Activated naive CD4-positive, alpha-beta T cell treated with anti-CD3 and anti-CD28 coated beads, Interleukin-2, amount 10 ng/mL, durations not matched to agents 7 days and 5 days (primary cell): ENCODE data around the gene DGKE.
A peak's percentile ranks its signal among the peaks of the same experiment; 100 is the strongest.

Source experiments
- CTCF ChIA-PET: fragments of 350-600 bp; sonication (Branson Sonifier 250); formaldehyde crosslinking; loops from one replicate; lab custom pipeline; 2021; ENCODE audit warnings: antibody characterized with exemption; lab: Charles Lee
- DNase-seq: peaks from one replicate; pipeline ENCODE4 v3.0.0-alpha.2; 2020
- H3K27ac Mint-ChIP-seq: one replicate; pipeline ENCODE4 v1.8.0; 2021; ENCODE audit warnings: mild to moderate bottlenecking, moderate library complexity, mixed read lengths
- H3K27me3 Mint-ChIP-seq: one replicate; pipeline ENCODE4 v1.8.0; 2021; ENCODE audit warnings: mild to moderate bottlenecking, mixed read lengths
- H3K36me3 Mint-ChIP-seq: one replicate; pipeline ENCODE4 v1.8.0; 2021; ENCODE audit warnings: mixed read lengths
- H3K4me1 Mint-ChIP-seq: one replicate; pipeline ENCODE4 v1.8.0; 2021; ENCODE audit warnings: mixed read lengths
- H3K4me3 Mint-ChIP-seq: one replicate; pipeline ENCODE4 v1.8.0; 2021; ENCODE audit warnings: mild to moderate bottlenecking, moderate library complexity, mixed read lengths
- H3K9me3 Mint-ChIP-seq: one replicate; pipeline ENCODE4 v1.8.0; 2021; ENCODE audit warnings: mixed read lengths

DGKE gene

DNA sequence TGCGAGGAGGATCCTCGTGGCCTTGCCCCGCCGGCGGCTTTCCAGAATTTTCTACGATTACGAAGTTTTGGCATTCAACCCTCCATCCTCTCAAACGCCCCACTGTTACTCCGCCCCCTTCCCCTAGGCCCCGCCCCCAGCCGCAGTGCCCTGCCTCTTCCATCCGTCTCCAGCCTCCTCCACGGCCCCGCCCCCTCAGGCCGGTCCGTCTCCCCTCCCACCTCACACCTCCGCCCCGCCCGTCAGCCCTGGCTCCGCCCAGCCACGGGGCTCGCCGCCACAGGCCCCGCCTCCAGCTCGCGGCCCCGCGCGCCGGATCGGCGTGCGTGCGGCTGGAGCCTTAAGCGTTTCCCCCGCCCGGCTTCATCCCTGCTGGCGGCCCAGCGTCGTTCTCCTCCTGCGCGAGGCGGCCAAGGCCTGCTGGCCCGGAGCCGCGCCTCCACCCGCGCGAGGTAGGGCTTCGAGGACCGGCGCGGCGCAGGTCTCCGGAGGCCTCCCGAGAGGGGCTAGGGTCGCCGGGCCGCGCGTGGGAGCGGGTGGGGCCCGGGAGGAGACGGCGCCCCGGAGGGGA is at the start of gene DGKE, which contains the start of gene C17orf67:
Gene DGKE, plus strand, starts transcription at position 343 of the 571 bp plus-strand sequence. CDS start 645 bp downstream, outside the sequence.
Gene C17orf67, minus strand, starts transcription at position 112 of the 571 bp plus-strand sequence. CDS start 18,110 bp downstream, outside the sequence.
- peaks cover 36% of the 10 kb centered on the region for H3K36me3 Mint-ChIP-seq
- peak within 1 kb of the TSS; percentile 95 for H3K4me3 Mint-ChIP-seq
- H3K27ac Mint-ChIP-seq, result peak within 1 kb of the TSS; percentile 96
- DNase-seq, result peak; percentile 99
- peaks cover 65% of the 10 kb centered on the region for H3K4me1 Mint-ChIP-seq
- CTCF ChIA-PET, result interaction anchor here (2.9 to 3.0 kb wide), 2 partner anchors 15 to 106 kb away, joined by 7 to 19 read pairs; no protein-coding TSS in a partner anchor
- no peaks in the 10 kb centered on the region for H3K9me3 Mint-ChIP-seq
- no peaks in the 10 kb centered on the region for H3K27me3 Mint-ChIP-seq

- Mint-ChIP-seq H3K36me3 (no peaks in the 10 kb centered on the region), H3K27ac (no peak overlapping the region), H3K4me3 (no peak overlapping the region), H3K27me3 (peaks cover 7% of the 10 kb centered on the region), H3K9me3 (peaks cover 2% of the 10 kb centered on the region), H3K4me1 (peaks cover 34% of the 10 kb centered on the region)
- CTCF ChIA-PET, result interaction anchor here (1.6 kb wide), 2 partner anchors 154 to 187 kb away, joined by 3 to 4 read pairs; no protein-coding TSS in a partner anchor
- DNase-seq, result no peak
Measured at GRCh38 chr17:56785405-56785804, 48.5 kb upstream of the DGKE start.

GRCh38 chr17:56785997-56786680 is 47.8 kb upstream of the DGKE start:
- DNase-seq, result no peak
- peaks cover 28% of the 10 kb centered on the region for H3K4me1 Mint-ChIP-seq
- no peaks in the 10 kb centered on the region for H3K36me3 Mint-ChIP-seq
- H3K4me3 Mint-ChIP-seq, result no peak overlapping the region
- peaks cover 4% of the 10 kb centered on the region for H3K27me3 Mint-ChIP-seq
- peaks cover 2% of the 10 kb centered on the region for H3K9me3 Mint-ChIP-seq
- peak overlapping the region; percentile 70 for H3K27ac Mint-ChIP-seq
- CTCF ChIA-PET, result interaction anchor here (1.0 to 1.6 kb wide), 4 partner anchors 34 to 193 kb away, joined by 3 to 4 read pairs (median 3); partner anchors contain the start of gene NOG

GRCh38 chr17:56786989-56787482 is 46.9 kb upstream of the DGKE start:
- Mint-ChIP-seq H3K4me1 (peaks cover 28% of the 10 kb centered on the region), H3K36me3 (peaks cover under 1% of the 10 kb centered on the region), H3K27ac (peak overlapping the region; percentile 70), H3K27me3 (no peaks in the 10 kb centered on the region), H3K9me3 (peaks cover 3% of the 10 kb centered on the region), H3K4me3 (no peak overlapping the region)
- peak; percentile 59 for DNase-seq
- CTCF ChIA-PET, result interaction anchor here (1.0 to 1.6 kb wide), 3 partner anchors 32 to 194 kb away, joined by 3 read pairs; partner anchors contain the start of gene NOG

- H3K27me3 Mint-ChIP-seq, result no peaks in the 10 kb centered on the region
- peaks cover 5% of the 10 kb centered on the region for H3K4me1 Mint-ChIP-seq
- no peak for DNase-seq
- peaks cover 4% of the 10 kb centered on the region for H3K36me3 Mint-ChIP-seq
- peaks cover 8% of the 10 kb centered on the region for H3K9me3 Mint-ChIP-seq
- CTCF ChIA-PET, result no interaction called here
- no peak overlapping the region for H3K4me3 Mint-ChIP-seq
- H3K27ac Mint-ChIP-seq, result no peak overlapping the region
Measured at GRCh38 chr17:56792267-56792666, 41.7 kb upstream of the DGKE start.

DNA sequence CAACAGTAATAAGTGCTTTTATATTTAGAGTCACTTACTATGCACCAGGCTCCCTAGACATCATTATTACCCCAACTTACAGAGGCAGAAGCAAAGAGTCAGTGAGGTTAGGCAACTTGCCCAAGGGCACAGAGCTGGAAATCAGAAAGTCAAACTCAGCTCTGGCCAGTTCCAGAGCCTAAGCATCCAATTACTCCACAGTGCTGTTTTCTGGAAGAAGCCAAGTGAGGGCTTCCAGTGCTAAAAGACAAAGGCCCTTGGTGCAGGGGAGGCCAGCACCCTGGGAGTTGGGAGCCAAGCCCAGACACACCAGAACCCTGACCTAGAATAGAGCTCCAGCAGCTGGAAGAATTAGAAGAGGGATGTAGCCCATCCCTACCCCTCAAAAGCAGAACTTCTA is 40.4 kb upstream of the DGKE start:
- Mint-ChIP-seq H3K27ac (no peak overlapping the region), H3K36me3 (peaks cover 4% of the 10 kb centered on the region), H3K4me1 (no peaks in the 10 kb centered on the region), H3K9me3 (peaks cover 8% of the 10 kb centered on the region), H3K4me3 (no peak overlapping the region), H3K27me3 (no peaks in the 10 kb centered on the region)
- CTCF ChIA-PET, result no interaction called here
- no peak for DNase-seq

DNA sequence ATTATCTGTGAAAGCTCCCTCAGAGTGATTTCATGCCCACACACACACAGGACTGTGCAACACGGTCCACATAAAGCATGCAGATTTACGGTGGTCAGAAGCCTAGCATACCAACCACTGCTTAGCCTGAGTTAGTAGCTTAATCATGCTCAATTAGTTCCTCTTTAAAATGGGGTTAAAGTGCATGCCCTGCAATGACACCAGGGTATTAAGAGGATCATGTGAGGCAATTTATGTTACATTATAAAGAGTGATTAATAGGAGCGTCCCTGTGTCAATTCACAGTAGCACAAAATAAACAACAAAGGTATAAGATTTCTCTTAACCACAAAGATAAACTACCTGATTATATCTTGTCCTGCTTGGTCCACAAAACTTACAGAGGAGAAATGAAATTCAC is 40.0 kb upstream of the DGKE start:
- Mint-ChIP-seq H3K9me3 (peaks cover 8% of the 10 kb centered on the region), H3K36me3 (peaks cover 4% of the 10 kb centered on the region), H3K4me1 (no peaks in the 10 kb centered on the region), H3K27me3 (no peaks in the 10 kb centered on the region), H3K27ac (no peak overlapping the region), H3K4me3 (no peak overlapping the region)
- no peak for DNase-seq
- CTCF ChIA-PET, result no interaction called here

- no peak overlapping the region for H3K4me3 Mint-ChIP-seq
- H3K27me3 Mint-ChIP-seq, result no peaks in the 10 kb centered on the region
- DNase-seq, result no peak
- CTCF ChIA-PET, result no interaction called here
- no peaks in the 10 kb centered on the region for H3K4me1 Mint-ChIP-seq
- no peak overlapping the region for H3K27ac Mint-ChIP-seq
- peaks cover 6% of the 10 kb centered on the region for H3K9me3 Mint-ChIP-seq
- H3K36me3 Mint-ChIP-seq, result peaks cover 4% of the 10 kb centered on the region
Measured at GRCh38 chr17:56795221-56795865, 38.6 kb upstream of the DGKE start.

GRCh38 chr17:56796536-56796935 is 37.4 kb upstream of the DGKE start:
- Mint-ChIP-seq H3K9me3 (peaks cover 6% of the 10 kb centered on the region), H3K36me3 (peaks cover 4% of the 10 kb centered on the region), H3K4me1 (no peaks in the 10 kb centered on the region), H3K27ac (no peak overlapping the region), H3K4me3 (no peak overlapping the region), H3K27me3 (no peaks in the 10 kb centered on the region)
- DNase-seq, result no peak
- CTCF ChIA-PET, result no interaction called here

DNA sequence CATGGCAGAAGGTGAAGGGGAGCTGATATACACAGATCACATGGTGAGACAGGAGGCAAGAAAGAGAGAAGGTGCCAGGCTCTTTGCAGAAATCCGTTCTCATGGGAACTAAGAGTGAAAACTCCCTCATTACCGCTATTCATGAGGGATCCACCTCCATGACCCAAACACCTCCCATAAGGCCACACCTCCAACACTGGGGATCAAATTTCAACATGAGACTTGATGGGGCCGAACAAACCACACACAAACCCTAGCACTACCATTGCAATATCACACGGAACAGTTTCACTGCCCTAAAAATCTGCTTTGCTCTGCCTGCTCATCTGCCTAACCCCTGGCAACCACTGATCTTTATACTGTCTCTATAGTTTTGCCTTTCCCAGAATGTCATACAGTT is 35.0 kb upstream of the DGKE start:
- no peaks in the 10 kb centered on the region for H3K4me1 Mint-ChIP-seq
- CTCF ChIA-PET, result interaction anchor here (1.1 kb wide), 1 partner anchor 21 kb away, joined by 4 read pairs; no protein-coding TSS in a partner anchor

DNA sequence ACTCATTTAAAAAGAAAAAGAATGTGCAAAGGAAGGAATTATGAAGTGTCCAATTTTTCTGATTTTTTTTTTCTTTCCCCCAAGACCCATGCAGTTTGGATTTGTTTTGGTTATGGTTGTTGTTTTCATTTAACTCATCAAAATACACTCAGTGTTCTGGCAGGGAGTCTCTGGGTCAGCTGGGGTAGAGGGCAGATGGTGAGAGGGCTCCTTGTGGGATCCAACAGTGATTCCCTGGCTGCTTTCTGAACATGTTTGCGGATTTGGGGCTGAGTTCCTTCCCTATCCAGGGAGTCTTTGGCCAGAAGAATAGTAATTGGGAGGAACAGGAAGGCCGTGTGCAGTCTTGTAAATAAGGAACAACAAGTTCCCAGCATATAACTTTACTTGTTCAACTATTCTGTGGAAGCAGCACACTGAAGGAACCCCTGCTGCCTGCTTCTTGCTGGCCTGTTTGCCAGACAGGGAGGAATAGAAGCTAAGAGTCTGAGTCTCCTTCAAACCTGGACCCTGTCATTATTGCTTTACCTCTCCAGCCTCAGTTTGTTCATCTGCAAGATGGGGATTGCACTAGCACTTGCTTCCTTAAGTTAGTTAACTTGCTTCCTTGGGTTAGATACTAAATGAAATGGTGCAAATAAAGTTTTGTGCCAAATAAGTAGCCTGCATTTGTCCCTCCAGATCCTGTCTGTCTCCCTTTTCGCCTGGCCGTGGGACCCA is 32.3 kb upstream of the DGKE start:
- Mint-ChIP-seq H3K27me3 (no peaks in the 10 kb centered on the region), H3K4me1 (no peaks in the 10 kb centered on the region), H3K9me3 (no peaks in the 10 kb centered on the region), H3K4me3 (no peak overlapping the region), H3K27ac (no peak overlapping the region), H3K36me3 (no peaks in the 10 kb centered on the region)
- DNase-seq, result no peak
- CTCF ChIA-PET, result no interaction called here

More for the DNA sequence above, 35.0 kb upstream of the DGKE start:
- no peaks in the 10 kb centered on the region for H3K36me3 Mint-ChIP-seq
- no peak overlapping the region for H3K4me3 Mint-ChIP-seq
- H3K27me3 Mint-ChIP-seq, result no peaks in the 10 kb centered on the region
- no peak for DNase-seq
- H3K27ac Mint-ChIP-seq, result no peak overlapping the region
- no peaks in the 10 kb centered on the region for H3K9me3 Mint-ChIP-seq

DNA sequence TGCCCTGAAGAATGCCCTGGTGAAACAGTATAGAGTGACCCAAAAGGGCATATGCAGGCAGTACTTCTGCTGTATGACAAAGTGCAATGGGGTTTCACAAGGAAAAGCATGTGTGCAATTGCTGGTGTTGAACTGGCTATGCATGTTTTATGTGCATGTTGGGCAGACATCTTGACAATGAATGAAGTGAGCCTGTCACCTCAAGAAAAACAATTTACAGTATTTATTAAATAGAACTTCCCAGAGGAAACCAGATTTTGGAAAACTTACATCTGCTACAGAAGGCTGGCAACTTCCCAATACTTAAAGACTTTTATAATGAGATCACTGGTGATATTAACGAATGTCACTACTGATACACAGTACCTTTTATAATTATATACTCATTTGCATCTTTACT is 30.9 kb upstream of the DGKE start:
- Mint-ChIP-seq H3K4me1 (no peaks in the 10 kb centered on the region), H3K27me3 (no peaks in the 10 kb centered on the region), H3K27ac (no peak overlapping the region), H3K4me3 (no peak overlapping the region), H3K9me3 (no peaks in the 10 kb centered on the region), H3K36me3 (no peaks in the 10 kb centered on the region)
- CTCF ChIA-PET, result no interaction called here
- no peak for DNase-seq

GRCh38 chr17:56804454-56804853 is 29.5 kb upstream of the DGKE start:
- Mint-ChIP-seq H3K9me3 (no peaks in the 10 kb centered on the region), H3K4me3 (no peak overlapping the region), H3K36me3 (no peaks in the 10 kb centered on the region), H3K27me3 (no peaks in the 10 kb centered on the region), H3K27ac (no peak overlapping the region), H3K4me1 (no peaks in the 10 kb centered on the region)
- DNase-seq, result no peak
- CTCF ChIA-PET, result no interaction called here

DNA sequence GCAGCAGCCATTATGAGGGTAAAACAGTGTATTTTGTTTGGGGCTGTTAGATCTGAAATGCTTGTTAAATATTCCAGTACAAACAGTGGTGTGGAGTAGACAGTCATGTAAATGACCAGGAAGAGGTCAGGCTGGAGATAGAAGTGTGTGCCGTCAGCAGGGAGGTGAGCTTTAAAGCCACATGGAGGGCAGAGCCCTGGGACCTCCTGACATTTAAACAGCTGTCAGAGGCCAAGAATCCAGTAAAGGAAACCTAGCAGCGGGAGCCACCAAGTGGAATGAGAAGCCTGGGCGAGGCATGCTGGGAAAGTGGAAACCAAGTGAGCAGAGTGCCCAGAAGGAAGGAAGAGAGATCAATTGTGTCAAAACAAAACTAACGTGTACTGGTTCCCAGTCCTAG is 27.0 kb upstream of the DGKE start:
- H3K27me3 Mint-ChIP-seq, result no peaks in the 10 kb centered on the region
- no peak overlapping the region for H3K4me3 Mint-ChIP-seq
- no peaks in the 10 kb centered on the region for H3K4me1 Mint-ChIP-seq
- H3K27ac Mint-ChIP-seq, result no peak overlapping the region
- no peaks in the 10 kb centered on the region for H3K36me3 Mint-ChIP-seq
- CTCF ChIA-PET, result interaction anchor here (1.6 kb wide), 1 partner anchor 13 kb away, joined by 3 read pairs; no protein-coding TSS in a partner anchor
- DNase-seq, result no peak
- no peaks in the 10 kb centered on the region for H3K9me3 Mint-ChIP-seq
